HEK293 (cell line): Measurements from ENCODE around the gene CYP4F12.

ENCODE experiments used
- CTCF ChIA-PET: fragments of 350-600 bp; formaldehyde crosslinking; extraction: SDS; loops from one replicate; lab custom pipeline; 2021; ENCODE audit warnings: antibody characterized with exemption; lab: Yijun Ruan, JAX
- POLR2A ChIA-PET: fragments of 300-600 bp; formaldehyde crosslinking; extraction: SDS; loops from one replicate; lab custom pipeline; 2020; ENCODE audit warnings: antibody characterized with exemption, inconsistent platforms; lab: Yijun Ruan, JAX
- H3K27ac ChIP-seq: fragments of 200-500 bp; sonication (Bioruptor generic); 2 replicates; pipeline ENCODE4 v1.5.1; 2014; ENCODE audit warnings: low read depth, low read length, control low read depth, inconsistent platforms; ENCODE audit errors: extremely low read depth
- H3K36me3 ChIP-seq, 2 experiments: fragments of 200-500 bp in 1 of 2; sonication (Bioruptor generic) in 1 of 2; 1 replicate in 1 of 2; 2 replicates in 1 of 2; pipeline ENCODE4 v1.5.1; 2014 to 2017; ENCODE audit warnings: inconsistent platforms in 2 of 2, low read length in 2 of 2; ENCODE audit not compliant: control insufficient read depth in 2 of 2, insufficient read depth in 1 of 2
- H3K4me1 ChIP-seq: fragments of 200-500 bp; sonication (Bioruptor generic); 2 replicates; pipeline ENCODE4 v1.5.1; 2014; ENCODE audit warnings: mild to moderate bottlenecking, low read length, inconsistent platforms; ENCODE audit not compliant: control insufficient read depth, insufficient read depth
- H3K4me3 ChIP-seq: 2 replicates; pipeline ENCODE4 v1.5.1; 2011; ENCODE audit warnings: low read depth, mild to moderate bottlenecking, control low read depth, low read length, moderate library complexity
- H3K9me3 ChIP-seq: fragments of 200-500 bp; sonication (Bioruptor generic); 2 replicates; pipeline ENCODE4 v1.5.1; 2014; ENCODE audit warnings: low read depth, low read length, inconsistent platforms; ENCODE audit not compliant: control insufficient read depth, insufficient read depth
- FEZF1 ChIP-seq: fragments of 450-650 bp; formaldehyde crosslinking; IDR thresholded peaks from 2 replicates; pipeline ENCODE4 v1.5.1; 2016; ENCODE audit warnings: missing biosample characterization, missing genetic modification characterization
- HOXC10 ChIP-seq: sonication (generic); formaldehyde crosslinking; IDR thresholded peaks from 2 replicates; pipeline ENCODE4 v1.8.1; 2023; ENCODE audit warnings: mild to moderate bottlenecking, missing genetic modification reagents
- KLF1 ChIP-seq: fragments of 450-650 bp; formaldehyde crosslinking; IDR thresholded peaks from 2 replicates; pipeline ENCODE4 v1.5.1; 2016; ENCODE audit warnings: missing biosample characterization, missing genetic modification characterization
- ZNF184 ChIP-seq: fragments of 450-650 bp; IDR thresholded peaks from 2 replicates; pipeline ENCODE4 v1.5.1; 2018; ENCODE audit warnings: missing biosample characterization, mild to moderate bottlenecking, missing genetic modification characterization
- ZNF335 ChIP-seq: fragments of 450-650 bp; formaldehyde crosslinking; conservative IDR thresholded peaks from 2 replicates; pipeline ENCODE4 v1.5.1; 2016; ENCODE audit warnings: missing biosample characterization, missing genetic modification characterization
- ZNF518A ChIP-seq: fragments of 450-650 bp; formaldehyde crosslinking; conservative IDR thresholded peaks from 2 replicates; pipeline ENCODE4 v1.5.1; 2016; ENCODE audit warnings: low read depth, missing biosample characterization, missing genetic modification characterization
- ZNF621 ChIP-seq: fragments of 450-650 bp; formaldehyde crosslinking; IDR thresholded peaks from 2 replicates; pipeline ENCODE4 v1.5.1; 2017; ENCODE audit warnings: missing biosample characterization, missing genetic modification characterization
- TF ChIP-seq, protein P1 (sequence below): fragments of 450-650 bp; formaldehyde crosslinking; conservative IDR thresholded peaks from 2 replicates; pipeline ENCODE4 v1.5.1; 2016; ENCODE audit warnings: low read depth, missing biosample characterization, missing genetic modification characterization
- TF ChIP-seq, protein P2 (sequence below): fragments of 450-650 bp; formaldehyde crosslinking; IDR thresholded peaks from 2 replicates; pipeline ENCODE4 v1.5.1; 2017; ENCODE audit warnings: missing biosample characterization, missing genetic modification characterization
- TF ChIP-seq, protein P3 (sequence below): fragments of 450-650 bp; formaldehyde crosslinking; IDR thresholded peaks from 2 replicates; pipeline ENCODE4 v1.5.1; 2016; ENCODE audit warnings: missing biosample characterization, missing genetic modification characterization
- TF ChIP-seq, protein P4 (sequence below): sonication (generic); formaldehyde crosslinking; IDR thresholded peaks from 2 replicates; pipeline ENCODE4 v1.8.1; 2022; ENCODE audit warnings: mild to moderate bottlenecking, moderate library complexity, missing genetic modification reagents

Gene CYP4F12

DNA sequence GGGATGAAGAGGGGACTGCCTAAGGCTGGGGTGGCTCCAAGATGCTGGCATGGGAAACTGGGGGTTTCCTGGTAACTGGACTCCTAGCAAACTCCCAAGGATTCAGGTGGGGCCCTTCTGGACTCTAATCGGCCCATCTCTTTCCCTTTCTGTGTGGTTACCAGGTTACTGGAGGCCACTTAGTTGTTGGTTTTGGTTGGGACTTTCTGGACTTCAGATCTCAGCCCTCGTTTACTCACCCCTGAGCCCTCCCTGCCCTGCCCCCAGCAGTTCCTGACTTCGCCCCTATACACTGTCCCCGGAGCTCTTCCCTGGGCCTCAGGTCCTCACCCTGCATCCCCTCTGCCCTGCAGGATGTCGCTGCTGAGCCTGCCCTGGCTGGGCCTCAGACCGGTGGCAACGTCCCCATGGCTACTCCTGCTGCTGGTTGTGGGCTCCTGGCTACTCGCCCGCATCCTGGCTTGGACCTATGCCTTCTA is 328 bp downstream of the CYP4F12 start:
- H3K27ac ChIP-seq = no peak overlapping the region
- no peaks in the 10 kb centered on the region for H3K9me3 ChIP-seq
- no peak for TF ChIP-seq KLF1 (tag by site-specific recombination)
- TF ChIP-seq ZNF335 (tag by site-specific recombination) = no peak
- no peak for TF ChIP-seq ZNF621
- TF ChIP-seq, protein P1, sequence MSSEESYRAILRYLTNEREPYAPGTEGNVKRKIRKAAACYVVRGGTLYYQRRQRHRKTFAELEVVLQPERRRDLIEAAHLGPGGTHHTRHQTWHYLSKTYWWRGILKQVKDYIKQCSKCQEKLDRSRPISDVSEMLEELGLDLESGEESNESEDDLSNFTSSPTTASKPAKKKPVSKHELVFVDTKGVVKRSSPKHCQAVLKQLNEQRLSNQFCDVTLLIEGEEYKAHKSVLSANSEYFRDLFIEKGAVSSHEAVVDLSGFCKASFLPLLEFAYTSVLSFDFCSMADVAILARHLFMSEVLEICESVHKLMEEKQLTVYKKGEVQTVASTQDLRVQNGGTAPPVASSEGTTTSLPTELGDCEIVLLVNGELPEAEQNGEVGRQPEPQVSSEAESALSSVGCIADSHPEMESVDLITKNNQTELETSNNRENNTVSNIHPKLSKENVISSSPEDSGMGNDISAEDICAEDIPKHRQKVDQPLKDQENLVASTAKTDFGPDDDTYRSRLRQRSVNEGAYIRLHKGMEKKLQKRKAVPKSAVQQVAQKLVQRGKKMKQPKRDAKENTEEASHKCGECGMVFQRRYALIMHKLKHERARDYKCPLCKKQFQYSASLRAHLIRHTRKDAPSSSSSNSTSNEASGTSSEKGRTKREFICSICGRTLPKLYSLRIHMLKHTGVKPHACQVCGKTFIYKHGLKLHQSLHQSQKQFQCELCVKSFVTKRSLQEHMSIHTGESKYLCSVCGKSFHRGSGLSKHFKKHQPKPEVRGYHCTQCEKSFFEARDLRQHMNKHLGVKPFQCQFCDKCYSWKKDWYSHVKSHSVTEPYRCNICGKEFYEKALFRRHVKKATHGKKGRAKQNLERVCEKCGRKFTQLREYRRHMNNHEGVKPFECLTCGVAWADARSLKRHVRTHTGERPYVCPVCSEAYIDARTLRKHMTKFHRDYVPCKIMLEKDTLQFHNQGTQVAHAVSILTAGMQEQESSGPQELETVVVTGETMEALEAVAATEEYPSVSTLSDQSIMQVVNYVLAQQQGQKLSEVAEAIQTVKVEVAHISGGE (tag by site-specific recombination) = no peak
- H3K4me3 ChIP-seq = no peak overlapping the region
- POLR2A ChIA-PET = interaction anchor here (0.6 kb wide), 1 partner anchor 352 kb away, joined by 3 read pairs; no protein-coding TSS in a partner anchor
- no peaks in the 10 kb centered on the region for H3K4me1 ChIP-seq
- no peaks in the 10 kb centered on the region for H3K36me3 ChIP-seq
- CTCF ChIA-PET = no interaction called here

- POLR2A ChIA-PET = no interaction called here
- no peak overlapping the region for H3K4me3 ChIP-seq
- TF ChIP-seq ZNF518A (tag by site-specific recombination) (no peak), HOXC10 (CRISPR knock-in tag) (no peak), FEZF1 (tag by site-specific recombination) (no peak), ZNF184 (tag by site-specific recombination) (no peak)
- TF ChIP-seq, protein P2, sequence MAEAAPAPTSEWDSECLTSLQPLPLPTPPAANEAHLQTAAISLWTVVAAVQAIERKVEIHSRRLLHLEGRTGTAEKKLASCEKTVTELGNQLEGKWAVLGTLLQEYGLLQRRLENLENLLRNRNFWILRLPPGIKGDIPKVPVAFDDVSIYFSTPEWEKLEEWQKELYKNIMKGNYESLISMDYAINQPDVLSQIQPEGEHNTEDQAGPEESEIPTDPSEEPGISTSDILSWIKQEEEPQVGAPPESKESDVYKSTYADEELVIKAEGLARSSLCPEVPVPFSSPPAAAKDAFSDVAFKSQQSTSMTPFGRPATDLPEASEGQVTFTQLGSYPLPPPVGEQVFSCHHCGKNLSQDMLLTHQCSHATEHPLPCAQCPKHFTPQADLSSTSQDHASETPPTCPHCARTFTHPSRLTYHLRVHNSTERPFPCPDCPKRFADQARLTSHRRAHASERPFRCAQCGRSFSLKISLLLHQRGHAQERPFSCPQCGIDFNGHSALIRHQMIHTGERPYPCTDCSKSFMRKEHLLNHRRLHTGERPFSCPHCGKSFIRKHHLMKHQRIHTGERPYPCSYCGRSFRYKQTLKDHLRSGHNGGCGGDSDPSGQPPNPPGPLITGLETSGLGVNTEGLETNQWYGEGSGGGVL = no peak
- TF ChIP-seq, protein P3, sequence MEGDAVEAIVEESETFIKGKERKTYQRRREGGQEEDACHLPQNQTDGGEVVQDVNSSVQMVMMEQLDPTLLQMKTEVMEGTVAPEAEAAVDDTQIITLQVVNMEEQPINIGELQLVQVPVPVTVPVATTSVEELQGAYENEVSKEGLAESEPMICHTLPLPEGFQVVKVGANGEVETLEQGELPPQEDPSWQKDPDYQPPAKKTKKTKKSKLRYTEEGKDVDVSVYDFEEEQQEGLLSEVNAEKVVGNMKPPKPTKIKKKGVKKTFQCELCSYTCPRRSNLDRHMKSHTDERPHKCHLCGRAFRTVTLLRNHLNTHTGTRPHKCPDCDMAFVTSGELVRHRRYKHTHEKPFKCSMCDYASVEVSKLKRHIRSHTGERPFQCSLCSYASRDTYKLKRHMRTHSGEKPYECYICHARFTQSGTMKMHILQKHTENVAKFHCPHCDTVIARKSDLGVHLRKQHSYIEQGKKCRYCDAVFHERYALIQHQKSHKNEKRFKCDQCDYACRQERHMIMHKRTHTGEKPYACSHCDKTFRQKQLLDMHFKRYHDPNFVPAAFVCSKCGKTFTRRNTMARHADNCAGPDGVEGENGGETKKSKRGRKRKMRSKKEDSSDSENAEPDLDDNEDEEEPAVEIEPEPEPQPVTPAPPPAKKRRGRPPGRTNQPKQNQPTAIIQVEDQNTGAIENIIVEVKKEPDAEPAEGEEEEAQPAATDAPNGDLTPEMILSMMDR (tag by site-specific recombination) = no peak
- TF ChIP-seq, protein P4, sequence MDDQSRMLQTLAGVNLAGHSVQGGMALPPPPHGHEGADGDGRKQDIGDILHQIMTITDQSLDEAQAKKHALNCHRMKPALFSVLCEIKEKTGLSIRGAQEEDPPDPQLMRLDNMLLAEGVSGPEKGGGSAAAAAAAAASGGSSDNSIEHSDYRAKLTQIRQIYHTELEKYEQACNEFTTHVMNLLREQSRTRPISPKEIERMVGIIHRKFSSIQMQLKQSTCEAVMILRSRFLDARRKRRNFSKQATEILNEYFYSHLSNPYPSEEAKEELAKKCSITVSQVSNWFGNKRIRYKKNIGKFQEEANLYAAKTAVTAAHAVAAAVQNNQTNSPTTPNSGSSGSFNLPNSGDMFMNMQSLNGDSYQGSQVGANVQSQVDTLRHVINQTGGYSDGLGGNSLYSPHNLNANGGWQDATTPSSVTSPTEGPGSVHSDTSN = no peak
- no peaks in the 10 kb centered on the region for H3K9me3 ChIP-seq
- CTCF ChIA-PET = no interaction called here
- H3K4me1 ChIP-seq = no peaks in the 10 kb centered on the region
- no peaks in the 10 kb centered on the region for H3K36me3 ChIP-seq
- no peak overlapping the region for H3K27ac ChIP-seq
These were observed 2.7 kb downstream of the CYP4F12 start for GRCh38 chr19:15675560-15675959.
